ENCODE data around the gene PCBP4.

DNA sequence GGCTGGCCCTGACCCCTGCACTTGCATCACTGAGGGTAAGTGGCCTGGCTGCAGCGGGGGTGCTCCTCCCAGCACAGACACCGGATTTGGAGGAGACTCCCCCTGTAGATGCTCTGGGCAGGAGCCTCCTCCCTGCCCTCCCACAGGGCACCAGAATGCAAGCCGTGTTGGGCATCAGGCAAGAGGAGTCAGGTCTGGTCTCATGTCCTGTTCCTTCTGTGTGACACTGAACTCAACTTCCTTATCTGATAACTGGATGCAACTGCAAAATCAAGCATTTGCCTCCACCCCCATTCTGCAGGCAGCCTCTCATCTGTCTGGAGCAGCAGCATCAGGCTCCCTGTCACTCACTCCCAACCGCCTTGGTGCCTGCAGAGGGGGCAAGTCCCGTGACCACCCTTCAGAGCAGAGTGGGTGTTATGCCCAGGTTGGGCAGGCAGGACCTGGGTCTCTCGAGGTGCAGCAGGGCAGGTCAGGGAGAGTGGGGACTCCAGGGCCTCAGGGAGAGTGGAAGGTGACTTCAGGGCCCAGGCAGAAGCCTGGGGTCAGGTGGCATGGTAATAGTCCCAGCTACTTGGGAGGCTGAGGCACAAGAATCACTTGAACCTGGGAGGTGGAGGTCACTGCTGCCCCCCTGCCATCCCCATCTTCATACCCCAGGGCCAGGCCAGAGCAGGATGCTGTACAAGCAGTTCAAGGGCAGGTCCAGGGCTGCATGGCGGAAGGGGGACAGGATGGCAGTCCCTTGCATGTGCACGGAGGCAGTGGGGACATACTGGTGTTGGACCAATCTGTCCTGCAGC is 39.0 kb upstream of the PCBP4 start:
- no peak for TF ChIP-seq POLR2A (IDR thresholded peaks at IDR 0.05; ENCODE audit: borderline replicate concordance, extremely low read depth, insufficient read depth, insufficient read length)
- TF ChIP-seq, protein P1, sequence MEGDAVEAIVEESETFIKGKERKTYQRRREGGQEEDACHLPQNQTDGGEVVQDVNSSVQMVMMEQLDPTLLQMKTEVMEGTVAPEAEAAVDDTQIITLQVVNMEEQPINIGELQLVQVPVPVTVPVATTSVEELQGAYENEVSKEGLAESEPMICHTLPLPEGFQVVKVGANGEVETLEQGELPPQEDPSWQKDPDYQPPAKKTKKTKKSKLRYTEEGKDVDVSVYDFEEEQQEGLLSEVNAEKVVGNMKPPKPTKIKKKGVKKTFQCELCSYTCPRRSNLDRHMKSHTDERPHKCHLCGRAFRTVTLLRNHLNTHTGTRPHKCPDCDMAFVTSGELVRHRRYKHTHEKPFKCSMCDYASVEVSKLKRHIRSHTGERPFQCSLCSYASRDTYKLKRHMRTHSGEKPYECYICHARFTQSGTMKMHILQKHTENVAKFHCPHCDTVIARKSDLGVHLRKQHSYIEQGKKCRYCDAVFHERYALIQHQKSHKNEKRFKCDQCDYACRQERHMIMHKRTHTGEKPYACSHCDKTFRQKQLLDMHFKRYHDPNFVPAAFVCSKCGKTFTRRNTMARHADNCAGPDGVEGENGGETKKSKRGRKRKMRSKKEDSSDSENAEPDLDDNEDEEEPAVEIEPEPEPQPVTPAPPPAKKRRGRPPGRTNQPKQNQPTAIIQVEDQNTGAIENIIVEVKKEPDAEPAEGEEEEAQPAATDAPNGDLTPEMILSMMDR (IDR thresholded peaks at IDR 0.05 in 2 of 3, conservative IDR thresholded peaks at IDR 0.05 in 1 of 3; ENCODE audit: borderline replicate concordance in 1 of 3, insufficient read depth in 1 of 3, low read depth in 2 of 3, low read length in 2 of 3) = no peak
- TF ChIP-seq RAD21 (IDR thresholded peaks at IDR 0.05; ENCODE audit: low read depth) = no peak
- TF ChIP-seq, protein P2, sequence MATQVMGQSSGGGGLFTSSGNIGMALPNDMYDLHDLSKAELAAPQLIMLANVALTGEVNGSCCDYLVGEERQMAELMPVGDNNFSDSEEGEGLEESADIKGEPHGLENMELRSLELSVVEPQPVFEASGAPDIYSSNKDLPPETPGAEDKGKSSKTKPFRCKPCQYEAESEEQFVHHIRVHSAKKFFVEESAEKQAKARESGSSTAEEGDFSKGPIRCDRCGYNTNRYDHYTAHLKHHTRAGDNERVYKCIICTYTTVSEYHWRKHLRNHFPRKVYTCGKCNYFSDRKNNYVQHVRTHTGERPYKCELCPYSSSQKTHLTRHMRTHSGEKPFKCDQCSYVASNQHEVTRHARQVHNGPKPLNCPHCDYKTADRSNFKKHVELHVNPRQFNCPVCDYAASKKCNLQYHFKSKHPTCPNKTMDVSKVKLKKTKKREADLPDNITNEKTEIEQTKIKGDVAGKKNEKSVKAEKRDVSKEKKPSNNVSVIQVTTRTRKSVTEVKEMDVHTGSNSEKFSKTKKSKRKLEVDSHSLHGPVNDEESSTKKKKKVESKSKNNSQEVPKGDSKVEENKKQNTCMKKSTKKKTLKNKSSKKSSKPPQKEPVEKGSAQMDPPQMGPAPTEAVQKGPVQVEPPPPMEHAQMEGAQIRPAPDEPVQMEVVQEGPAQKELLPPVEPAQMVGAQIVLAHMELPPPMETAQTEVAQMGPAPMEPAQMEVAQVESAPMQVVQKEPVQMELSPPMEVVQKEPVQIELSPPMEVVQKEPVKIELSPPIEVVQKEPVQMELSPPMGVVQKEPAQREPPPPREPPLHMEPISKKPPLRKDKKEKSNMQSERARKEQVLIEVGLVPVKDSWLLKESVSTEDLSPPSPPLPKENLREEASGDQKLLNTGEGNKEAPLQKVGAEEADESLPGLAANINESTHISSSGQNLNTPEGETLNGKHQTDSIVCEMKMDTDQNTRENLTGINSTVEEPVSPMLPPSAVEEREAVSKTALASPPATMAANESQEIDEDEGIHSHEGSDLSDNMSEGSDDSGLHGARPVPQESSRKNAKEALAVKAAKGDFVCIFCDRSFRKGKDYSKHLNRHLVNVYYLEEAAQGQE (IDR thresholded peaks at IDR 0.05; ENCODE audit: low read depth) = no peak
